HG02973 (cell line): Measurements from ENCODE around the gene IMPDH1.

Experiments
- ATAC-seq: cut with Tn5 transposase; IDR thresholded peaks from one replicate; pipeline ENCODE4 v1.9.1; 2021; ENCODE audit warnings: moderate library complexity; ENCODE audit not compliant: unreplicated experiment

Gene IMPDH1

DNA sequence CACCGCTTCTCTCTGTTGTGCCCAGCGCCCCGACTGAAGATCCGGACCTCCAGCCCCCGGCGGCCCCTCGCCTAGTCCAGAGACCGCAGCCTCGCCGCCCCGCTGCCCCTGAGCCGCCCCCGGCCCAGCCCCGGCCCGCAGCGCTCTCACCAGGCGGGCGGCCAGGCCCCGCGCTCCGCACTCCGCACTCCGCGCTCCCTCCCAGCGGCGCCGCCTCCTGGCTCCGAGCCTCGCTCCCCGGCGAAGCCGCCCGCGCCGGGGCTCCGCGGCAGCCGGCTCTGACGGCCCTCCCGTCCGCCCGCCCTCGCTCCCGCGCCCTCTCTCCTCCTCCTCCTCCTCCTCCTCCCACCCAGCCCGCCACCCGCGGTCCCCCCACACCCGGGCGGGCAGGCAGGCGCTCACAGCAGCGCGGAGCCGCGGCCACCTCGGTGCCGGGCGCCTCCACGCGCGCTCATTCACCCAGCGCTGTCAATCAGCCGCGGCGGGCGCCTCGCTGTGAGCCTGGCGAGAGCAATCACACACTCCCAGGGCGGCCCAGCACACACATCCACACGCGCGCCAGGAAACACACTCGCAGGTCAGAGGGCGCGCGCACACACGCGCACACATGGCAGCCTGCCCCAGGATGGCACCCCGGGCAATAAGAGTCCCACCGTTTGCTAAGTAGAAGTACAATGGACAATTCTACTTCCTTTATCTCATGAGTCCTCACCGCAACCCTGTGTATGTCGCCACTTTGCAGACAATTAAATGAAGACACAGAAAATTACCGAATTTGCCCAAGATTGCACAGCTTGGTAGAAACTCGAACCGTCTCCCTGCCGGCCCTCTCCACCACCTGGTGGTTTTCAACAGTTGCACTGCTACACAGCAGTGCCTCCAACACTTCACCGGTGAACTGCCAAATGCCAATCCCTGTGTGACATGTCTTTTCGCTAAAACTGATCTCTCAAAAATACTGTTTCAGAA lies 48.1 kb downstream of the IMPDH1 start, which contains the start of gene PRRT4:
TSS of gene PRRT4 (minus strand) at position 280 of the 969 bp plus-strand sequence.
- ATAC-seq, result no peak

DNA sequence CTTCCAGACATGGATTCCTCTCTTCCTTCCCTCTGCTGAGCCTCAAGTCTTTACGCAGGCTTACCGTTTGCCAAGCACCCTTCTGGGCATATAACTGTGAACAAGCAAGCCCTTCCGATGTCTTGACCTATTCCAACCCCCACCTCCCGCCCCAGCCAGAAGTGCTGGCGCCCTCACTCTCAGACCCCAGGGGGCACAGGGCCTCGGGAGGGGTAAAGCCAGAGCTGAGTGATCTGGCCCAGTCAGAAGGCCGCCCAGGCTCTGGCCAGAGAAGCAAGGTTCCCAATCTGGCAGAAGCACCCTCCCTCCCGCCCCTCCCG lies 49.5 kb downstream of the IMPDH1 start:
- no peak for ATAC-seq

DNA sequence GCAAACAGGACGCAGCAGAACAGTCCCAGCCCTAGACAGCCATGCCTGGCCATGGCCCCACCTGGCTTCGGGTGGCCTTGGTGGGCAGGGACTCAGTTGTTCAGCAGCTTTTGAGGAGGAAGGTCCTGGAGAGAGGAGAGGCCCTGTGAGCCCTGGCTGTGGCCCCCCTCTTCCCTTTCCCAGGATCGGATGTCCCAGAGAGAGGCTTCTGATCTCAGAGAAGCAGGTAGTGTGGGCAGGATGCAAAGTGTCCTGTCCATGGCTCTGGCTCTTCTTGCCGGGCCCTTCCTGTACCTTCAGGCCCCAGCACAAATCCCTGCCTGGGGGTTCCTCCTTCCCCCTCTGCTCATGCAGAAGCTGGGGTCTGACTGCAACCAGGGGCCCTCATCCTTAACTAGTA lies 49.8 kb downstream of the IMPDH1 start:
- no peak for ATAC-seq

DNA sequence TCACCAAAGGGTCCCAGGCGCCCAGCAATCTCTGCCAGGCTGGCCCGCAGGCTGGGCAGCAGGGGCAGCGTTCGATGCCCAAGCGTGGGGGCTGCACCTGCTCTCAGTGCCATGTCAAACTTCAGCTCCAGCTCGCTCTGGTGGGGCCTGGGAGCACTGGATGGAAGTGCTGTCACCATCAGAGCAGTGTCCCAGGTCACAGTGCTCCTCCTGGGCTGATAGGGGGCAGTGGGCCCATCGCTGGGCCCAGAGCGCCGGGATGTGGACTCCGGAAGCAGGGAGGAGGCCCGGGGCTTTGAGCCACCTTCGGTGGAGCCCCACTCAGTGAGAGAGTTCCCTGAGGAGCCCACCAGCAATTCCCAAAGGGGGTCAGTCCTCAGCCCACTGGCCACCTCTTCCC lies 50.4 kb downstream of the IMPDH1 start:
- no peak for ATAC-seq

DNA sequence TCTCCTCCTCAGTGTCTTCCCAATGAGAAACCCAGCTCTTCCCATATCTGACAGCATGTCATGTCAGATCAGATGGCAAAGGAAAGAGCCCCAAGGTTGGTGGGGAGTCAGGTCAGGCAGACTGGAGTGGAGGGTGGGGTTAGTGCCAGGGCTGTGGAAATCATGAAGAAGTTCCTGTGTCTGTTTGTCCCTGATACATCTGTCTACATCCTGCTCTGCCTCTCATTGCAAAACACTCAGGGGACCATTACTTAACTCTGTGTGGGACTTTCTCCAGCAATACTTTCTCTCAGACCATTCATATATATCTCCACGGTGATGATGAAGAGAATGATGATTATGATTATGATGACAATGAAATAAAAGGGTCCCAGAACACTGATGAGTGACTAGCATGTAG lies 51.5 kb downstream of the IMPDH1 start:
- no peak for ATAC-seq

DNA sequence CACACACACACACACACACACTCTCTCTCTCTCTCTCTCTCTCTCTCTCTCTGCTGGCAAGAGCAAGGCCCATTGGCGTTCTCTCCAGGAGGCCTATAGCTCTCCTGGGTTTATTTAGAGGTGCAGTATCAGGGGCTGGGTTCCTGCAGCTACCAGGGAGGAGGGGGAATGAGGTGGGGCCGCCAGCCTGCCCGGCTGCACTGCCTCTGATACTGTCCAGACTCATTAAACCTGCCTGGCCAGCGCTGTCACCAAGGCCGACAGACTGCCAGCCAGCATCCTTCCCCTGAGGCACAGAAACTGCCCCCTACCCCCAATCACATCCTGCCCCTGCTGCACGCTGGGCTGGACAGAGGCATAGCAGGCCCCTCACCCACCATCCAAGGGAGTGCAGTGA lies 52.6 kb downstream of the IMPDH1 start:
- ATAC-seq, result no peak

DNA sequence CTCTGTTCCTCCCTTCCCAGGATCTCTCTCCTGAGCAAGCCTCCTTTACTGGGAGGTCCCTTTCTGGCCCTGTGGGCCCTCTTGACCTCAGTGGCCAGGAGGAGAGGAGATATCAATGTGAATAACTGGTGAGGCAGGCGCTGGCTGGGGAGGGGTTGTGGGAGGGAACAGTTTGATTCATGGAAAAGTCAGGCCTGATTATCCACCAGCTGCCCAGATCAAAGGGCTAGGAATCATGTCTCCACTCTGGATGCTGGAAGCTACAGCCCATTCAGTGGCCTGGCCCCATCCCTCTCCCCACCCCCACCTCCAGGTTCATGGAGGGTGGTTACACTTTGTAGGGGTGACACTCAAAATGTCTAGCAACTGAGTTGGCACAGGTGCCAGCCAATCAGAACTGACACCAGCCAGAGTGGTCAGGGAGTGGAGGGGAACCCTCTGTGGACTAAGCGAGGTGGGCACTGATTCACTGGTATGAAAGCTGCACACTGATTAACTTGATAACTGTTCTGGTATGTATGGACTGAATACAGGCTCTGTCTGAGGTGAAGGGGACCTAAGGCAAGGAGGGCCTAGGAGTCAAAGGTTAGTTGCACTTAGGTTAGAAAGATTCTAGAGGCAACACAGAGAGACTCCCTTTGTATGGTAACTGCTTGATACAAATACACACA lies 53.1 kb downstream of the IMPDH1 start:
- ATAC-seq, result no peak

DNA sequence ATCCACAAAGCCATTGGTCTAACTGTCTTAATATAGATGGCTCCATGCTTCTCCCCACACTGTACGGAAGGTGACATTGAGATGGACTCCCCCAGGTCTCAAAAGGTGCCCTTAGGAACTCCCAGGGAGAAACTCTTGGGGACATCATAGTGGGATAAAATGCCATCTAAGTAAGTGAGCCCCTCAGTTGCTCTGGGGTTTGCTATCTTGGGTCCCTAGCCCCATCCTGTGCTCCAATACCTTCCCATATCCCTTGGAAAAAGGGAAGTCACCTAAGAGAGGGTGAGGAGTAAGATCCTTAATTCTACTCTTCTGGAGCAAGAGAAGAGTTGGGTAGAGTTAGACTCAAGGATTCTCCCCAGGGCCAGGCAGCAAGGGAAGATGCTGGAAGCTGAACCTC lies 56.2 kb downstream of the IMPDH1 start:
- ATAC-seq, result no peak

DNA sequence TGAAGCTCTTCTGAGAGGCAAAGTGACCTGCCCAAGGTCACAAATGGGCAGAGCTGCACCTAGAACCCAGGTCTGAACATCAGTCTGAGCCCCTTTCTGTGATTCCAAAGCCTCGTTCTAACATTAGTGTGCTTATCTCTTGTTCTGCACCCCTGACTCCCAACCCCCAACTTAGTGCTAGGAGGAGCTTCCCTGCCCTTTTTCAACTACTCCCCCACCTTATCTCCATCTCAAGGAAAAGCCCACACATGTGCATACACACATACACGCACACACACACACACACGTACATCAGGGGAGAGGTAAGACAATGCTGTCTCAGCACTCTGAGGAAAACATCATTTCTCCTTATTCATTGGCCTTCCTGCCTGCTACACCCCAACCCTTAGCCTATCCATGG lies 56.6 kb downstream of the IMPDH1 start:
- ATAC-seq, result no peak

DNA sequence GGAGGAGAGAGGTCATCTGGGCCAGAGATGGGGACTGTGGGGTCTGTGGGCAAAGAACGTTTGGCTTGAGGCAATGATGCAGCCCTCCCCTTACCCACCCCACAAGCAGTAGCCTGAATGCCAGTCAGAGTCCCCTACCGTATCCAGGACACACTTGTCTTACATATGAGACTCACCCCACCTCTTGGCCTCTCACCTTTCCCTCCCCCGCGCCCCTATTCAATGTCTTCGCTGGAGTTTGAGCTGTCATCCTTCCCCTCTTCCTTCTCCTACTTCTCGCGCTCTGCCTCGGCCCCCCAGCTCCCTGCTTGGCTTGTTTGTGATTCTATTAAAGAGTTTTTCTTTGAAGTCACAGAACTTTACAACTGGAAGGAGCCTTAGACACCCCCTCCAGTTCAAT lies 57.1 kb downstream of the IMPDH1 start:
- ATAC-seq, result no peak

DNA sequence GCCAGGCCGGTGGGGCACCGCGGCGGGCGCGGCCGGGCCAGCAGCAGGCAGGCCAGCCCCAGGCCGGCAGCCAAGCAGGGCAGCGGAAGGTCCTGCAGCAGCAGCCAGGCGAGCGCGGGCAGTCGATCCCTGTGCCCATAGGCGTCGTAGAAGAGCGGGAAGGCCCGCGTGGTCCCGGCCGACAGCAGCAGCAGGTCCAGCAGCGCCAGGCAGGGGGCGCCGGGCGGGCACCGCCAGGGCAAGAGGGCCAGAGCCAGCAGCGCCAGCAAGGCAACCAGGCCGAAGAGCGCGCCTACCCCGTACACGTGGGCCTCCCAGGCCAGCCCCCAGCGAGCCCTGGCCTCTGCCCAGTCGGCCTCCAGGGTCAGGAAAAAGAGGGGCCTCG lies 57.6 kb downstream of the IMPDH1 start:
- ATAC-seq, result no peak

DNA sequence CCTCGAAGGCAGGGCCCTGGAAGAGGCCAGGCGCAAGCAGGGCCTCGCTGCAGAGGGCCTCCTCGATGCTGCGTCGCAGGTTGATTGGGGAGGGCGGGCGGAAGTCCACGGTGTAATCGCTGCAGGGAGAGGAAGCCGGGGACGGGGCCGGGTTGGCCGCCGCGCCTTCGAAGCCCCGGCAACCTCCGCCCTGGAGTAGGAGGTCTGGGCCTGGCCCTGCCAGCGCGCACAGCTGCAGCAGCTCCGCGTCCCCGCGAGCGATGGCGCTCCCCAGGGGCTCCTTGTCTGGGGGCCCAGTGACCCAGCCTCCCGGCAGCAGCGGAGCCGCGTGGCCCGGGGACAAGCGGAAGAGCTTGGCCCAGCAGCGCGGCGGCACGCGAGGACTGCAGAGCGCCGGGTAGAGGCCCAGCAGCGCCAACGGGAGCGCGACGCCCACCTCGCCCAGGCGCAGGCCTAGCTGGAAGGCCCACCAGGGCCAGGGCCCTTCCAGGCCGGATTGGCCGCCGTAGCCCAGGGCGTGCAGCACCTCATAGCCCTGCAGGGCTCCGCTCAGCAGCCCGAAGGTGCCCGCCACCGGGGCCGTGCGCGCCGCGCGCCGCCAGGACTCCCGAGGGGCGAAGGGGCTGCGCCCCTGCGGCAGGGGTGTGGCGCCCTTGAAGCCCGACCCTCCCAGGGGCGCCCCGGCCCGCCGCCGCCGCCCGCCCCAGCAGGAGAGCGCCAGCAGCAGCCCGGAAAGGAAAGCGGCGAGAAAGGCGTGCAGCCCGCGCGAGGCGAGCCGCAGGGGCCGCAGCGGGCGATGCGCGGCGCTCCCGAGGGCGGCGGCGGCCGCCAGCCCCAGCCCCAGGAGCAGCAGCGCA lies 58.3 kb downstream of the IMPDH1 start:
- no peak for ATAC-seq

DNA sequence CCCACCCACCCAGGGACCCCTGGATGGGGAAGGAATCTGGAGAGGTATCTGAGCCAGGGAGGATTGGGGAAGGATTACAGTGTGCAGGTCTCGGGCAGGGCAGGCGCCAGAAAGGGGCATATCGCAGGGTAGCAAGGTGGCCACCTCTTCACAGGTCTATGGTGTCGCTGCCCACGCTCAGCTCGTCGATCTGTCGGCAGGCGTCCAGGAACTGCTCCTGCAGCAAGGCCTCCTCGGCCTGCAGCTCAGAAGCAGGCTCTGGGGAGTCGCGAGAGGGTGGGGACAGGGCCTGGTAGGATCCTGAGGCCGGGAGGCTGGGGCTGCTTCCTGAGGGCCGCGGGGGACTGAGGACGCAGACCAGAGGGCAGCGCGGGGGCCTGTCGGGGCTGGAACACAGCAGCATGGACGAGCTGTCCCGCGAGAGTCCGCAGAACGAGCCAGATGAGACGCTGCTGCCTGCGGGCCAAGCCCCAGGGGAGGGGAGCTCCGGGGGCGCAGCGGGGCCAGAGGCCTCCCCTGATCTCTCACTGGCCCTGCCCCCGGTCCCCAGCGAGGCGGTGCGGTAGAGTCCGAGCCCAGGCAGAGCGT lies 59.0 kb downstream of the IMPDH1 start:
- no peak for ATAC-seq

DNA sequence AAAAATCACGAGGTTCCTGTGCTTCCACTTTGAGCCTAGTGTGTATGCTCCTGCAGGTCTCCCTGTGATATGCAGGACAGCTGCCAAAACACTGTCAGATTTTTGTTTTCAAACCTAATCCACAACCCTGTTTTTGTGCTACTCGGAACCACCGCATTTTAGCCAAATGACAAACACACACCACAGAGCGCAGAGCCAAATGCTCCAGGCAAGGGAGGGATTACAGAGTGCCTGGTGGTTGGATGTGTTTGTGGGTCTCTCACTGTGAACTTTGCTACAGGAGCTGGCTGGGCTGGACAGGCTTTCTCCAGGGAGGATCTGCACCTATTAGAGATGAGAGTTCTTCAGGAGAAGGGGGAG lies 60.3 kb downstream of the IMPDH1 start:
- ATAC-seq, result no peak

DNA sequence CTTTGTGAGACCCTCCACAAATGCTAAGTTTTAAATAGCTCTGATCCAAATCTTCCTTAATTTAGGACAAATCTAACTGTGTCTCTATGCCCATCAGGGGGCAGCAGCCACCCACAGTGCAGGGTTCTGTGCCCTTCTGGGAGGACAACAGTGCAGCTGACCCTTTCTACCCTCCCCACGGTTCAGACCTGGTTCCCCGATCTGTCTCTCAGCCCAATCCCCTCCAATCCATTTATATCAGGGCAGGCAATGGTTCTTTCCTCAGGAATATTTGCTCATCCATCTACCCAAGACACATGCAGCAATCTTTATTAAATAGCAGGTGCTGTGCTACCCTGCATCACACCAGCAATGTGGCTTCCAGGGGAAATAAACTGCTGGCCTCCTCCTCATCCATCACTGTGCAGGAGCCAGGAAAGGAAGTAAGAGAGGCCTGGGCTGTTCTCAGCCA lies 62.1 kb downstream of the IMPDH1 start:
- ATAC-seq, result no peak

DNA sequence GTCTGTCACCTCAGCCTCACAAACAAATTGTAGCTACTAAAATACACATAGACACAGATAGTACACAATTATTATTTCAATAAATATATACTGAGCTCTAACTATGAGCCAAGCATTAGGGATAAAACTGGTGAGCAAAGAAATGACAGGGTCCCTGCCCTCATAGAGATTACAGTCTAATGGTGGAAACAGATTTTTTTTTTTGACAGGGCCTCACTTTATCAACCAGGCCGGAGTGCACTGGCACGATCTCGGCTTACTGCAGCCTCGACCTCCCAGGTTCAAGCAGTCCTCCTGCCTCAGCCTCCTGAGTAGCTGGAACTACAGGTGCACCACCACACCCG lies 65.4 kb downstream of the IMPDH1 start:
- ATAC-seq, result no peak

DNA sequence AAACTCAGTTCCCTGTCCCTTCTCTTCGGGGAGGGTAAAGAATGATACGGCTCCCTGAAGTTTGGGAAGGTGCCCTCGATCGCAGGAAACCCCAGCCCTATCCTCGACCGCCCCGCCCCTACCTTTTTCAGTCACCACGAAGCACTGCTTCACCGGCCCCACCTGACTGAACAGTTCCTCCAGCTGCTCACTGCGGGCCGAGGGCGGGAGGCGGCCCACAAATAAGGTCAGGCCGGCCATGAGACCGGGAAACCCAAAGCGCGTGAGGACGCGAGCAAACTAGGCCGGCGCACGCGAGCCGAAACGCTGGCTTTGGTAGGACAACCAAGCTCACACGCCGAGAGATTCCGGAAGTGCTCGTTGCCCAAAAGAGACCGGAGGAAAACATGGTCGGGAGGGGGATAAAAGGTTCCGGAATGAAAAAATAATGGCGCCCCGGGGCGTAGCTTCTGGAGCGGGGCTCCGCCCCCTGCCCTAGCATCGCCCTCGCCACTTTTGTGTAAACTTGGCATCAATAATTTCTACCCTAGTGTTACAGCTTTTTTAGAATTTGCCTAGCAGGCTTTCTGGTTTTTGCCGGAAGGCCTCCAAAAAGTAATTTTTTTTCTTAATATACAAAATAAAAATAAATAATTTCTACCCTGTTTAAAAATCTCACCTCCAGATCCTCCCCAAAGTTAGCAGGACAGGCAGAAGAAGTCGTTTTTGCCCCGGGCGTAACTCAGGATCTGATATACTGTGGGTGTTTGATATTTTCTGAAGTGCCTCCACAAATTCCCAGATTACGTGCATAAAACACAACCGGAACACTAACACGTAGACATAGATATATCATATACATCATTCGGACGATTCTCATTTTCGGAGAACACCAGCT lies 66.0 kb downstream of the IMPDH1 start, which contains the start of gene RBM28:
TSS of gene RBM28 (minus strand) at position 355 of the 877 bp plus-strand sequence. CDS start at position 240, 115 bp downstream.
- ATAC-seq, result peak; percentile 91
